ENCODE data around the gene LYSMD4. TPM values are rescaled to one million over a fixed set of nuclear protein-coding genes. Genes with fewer than 3 reads are reported as not detected.

LYSMD4 gene
- total RNA-seq, 3 donors from 2014 or later (not counting 1 experiment from before 2014, with no cell fraction given): 5.0 to 9.1 (median 7.2) TPM

DNA sequence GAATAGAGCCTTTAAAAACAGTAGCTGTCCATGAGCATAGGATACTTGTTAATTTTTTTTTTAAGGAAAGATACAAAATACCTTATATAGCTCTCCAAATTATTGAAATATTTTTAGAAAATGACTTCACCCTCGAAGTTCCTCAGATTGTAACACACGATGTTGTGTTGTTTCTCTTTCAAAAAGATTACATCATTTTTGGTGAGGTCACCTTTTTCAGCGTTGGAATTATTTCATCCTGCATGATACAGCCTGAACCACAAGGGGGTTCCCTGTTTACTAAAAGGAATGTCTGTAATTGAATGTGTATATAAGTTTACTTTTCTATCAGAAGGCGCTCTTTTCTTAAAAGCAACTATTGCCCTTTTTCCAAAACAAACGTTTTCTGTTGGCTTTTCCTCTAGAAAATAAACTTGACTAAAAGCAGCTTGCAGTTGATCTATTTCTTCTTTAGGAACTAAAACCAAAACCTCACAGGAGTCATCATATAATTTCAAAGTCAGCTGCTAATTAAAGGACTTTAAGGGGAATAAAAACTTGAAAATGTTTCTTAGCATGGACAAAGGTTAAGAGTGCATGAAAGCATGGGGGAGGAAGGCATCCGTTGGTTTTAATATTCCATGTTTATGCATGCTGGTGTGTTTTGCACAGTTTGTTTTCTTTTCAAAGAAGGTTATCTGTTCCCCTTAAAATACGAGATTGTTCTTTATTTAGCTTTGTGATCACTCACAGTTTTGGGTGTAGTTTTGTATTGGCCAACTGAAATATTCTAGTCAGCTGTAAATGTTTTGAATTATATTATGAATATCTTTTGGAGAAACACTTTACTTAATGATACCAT, 29.4 kb downstream of the LYSMD4 start:
- Mint-ChIP-seq H3K27me3 (ENCODE audit: low read depth in 2 of 2) (no peaks in the 10 kb centered on the region), H3K4me1 (peaks cover 5 to 6% of the 10 kb centered on the region in 2 donors), H3K4me3 (no peak overlapping the region), H3K36me3 (no peaks in the 10 kb centered on the region), H3K9me3 (no peaks in the 10 kb centered on the region), H3K27ac (no peak overlapping the region)
- no peaks in the 10 kb centered on the region for H3K27me3 ChIP-seq (ENCODE audit: control insufficient read depth, insufficient read depth, low read length)
- H3K36me3 ChIP-seq (ENCODE audit: control insufficient read depth, insufficient read depth, low read length): no peaks in the 10 kb centered on the region
- no peaks in the 10 kb centered on the region for H3K9me3 ChIP-seq (ENCODE audit: control insufficient read depth, insufficient read depth, low read length)
- H3K4me3 ChIP-seq (ENCODE audit: low read length): no peak overlapping the region
- no peaks in the 10 kb centered on the region for H3K4me1 ChIP-seq (ENCODE audit: control insufficient read depth, insufficient read depth, low read length)
- peak in 1 of 2 donors; percentile 67 for DNase-seq
- intact Hi-C loops (cut with micrococcal nuclease): loop anchor here (1.0 to 5.0 kb wide), 4 partner anchors 53 to 431 kb away; no protein-coding TSS in a partner anchor
- 61% methylated on average over 4 of the region's 7 CpGs for WGBS (ENCODE audit: insufficient coverage)
- peak in 2 of 3 donors; percentile 41 to 65 for ATAC-seq
- TF ChIP-seq, protein P1, sequence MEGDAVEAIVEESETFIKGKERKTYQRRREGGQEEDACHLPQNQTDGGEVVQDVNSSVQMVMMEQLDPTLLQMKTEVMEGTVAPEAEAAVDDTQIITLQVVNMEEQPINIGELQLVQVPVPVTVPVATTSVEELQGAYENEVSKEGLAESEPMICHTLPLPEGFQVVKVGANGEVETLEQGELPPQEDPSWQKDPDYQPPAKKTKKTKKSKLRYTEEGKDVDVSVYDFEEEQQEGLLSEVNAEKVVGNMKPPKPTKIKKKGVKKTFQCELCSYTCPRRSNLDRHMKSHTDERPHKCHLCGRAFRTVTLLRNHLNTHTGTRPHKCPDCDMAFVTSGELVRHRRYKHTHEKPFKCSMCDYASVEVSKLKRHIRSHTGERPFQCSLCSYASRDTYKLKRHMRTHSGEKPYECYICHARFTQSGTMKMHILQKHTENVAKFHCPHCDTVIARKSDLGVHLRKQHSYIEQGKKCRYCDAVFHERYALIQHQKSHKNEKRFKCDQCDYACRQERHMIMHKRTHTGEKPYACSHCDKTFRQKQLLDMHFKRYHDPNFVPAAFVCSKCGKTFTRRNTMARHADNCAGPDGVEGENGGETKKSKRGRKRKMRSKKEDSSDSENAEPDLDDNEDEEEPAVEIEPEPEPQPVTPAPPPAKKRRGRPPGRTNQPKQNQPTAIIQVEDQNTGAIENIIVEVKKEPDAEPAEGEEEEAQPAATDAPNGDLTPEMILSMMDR (IDR thresholded peaks at IDR 0.05): no peak
- peak overlapping the region; percentile 39 for H3K27ac ChIP-seq (ENCODE audit: low read length)

DNA sequence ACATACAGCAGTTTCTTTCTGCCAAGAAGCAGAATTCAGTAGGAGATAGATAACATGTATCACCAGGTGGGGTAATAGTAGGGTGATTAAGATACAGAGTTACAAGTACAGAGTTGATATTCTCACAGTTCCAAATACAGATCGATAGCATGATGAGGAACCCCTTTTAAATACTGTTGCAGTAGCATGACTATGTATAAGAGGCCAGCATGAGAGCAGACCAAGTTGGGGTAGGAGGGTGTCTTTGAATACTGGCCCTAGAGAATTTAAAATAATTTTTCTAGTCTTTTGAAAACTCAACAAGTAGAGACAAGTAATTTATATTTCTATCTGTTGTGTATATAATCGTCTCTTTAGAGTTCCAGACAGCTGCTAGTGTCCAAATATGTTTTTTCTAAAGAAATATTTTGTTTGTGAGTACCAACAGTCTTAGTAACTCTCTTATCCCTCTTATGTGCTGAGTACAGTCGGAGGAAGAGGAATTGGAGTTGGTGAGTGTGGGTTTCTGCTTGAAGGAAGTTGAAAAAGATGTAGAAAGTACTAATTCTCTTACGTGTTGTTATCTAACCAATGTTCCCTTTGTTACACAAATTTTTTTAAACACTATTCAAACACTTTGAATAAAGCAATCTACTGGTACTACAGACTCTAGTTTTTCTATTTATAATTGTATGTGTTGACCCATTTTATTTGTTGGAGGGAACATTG, 30.2 kb downstream of the LYSMD4 start:
- H3K36me3 Mint-ChIP-seq: no peaks in the 10 kb centered on the region
- no peak overlapping the region for H3K4me3 Mint-ChIP-seq
- no peak for ATAC-seq
- H3K4me1 Mint-ChIP-seq: peaks cover 5 to 6% of the 10 kb centered on the region in 2 donors
- no peaks in the 10 kb centered on the region for H3K9me3 ChIP-seq (ENCODE audit: control insufficient read depth, insufficient read depth, low read length)
- intact Hi-C loops (cut with micrococcal nuclease): loop anchor here (5.0 kb wide), 2 partner anchors 54 to 196 kb away; no protein-coding TSS in a partner anchor
- H3K9me3 Mint-ChIP-seq: no peaks in the 10 kb centered on the region
- H3K27me3 Mint-ChIP-seq (ENCODE audit: low read depth in 2 of 2): no peaks in the 10 kb centered on the region
- DNase-seq: peak in 1 of 2 donors; percentile 22
- no peaks in the 10 kb centered on the region for H3K36me3 ChIP-seq (ENCODE audit: control insufficient read depth, insufficient read depth, low read length)
- H3K27ac Mint-ChIP-seq: peak overlapping the region in 1 of 2 donors; percentile 26
- no peak overlapping the region for H3K4me3 ChIP-seq (ENCODE audit: low read length)
- H3K27me3 ChIP-seq (ENCODE audit: control insufficient read depth, insufficient read depth, low read length): no peaks in the 10 kb centered on the region
- 89% methylated on average over 1 of the region's 4 CpGs for whole genome bisulfite sequencing (ENCODE audit: insufficient coverage)
- no peaks in the 10 kb centered on the region for H3K4me1 ChIP-seq (ENCODE audit: control insufficient read depth, insufficient read depth, low read length)
- TF ChIP-seq, protein P1 (IDR thresholded peaks at IDR 0.05): no peak
- H3K27ac ChIP-seq (ENCODE audit: low read length): peak overlapping the region; percentile 42

DNA sequence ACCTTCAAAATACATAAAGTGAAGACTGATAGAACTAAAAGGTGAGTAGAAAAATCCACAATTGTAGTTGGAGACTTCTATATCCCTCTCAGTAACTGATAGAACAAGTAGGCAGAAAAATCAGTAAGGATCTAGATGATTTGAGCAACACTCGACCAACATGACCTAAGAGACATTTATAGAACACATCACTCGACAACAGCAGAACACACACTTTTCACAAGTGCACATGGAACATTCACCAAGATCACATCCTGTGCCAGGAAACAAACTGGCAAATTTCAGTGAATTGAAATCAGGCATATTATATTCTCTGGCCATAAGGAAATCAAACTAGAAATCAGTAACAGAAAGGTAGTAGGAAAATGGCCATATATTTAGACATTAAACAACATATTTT, 37.1 kb downstream of the LYSMD4 start:
- H3K4me1 Mint-ChIP-seq: no peaks in the 10 kb centered on the region
- H3K36me3 ChIP-seq (ENCODE audit: control insufficient read depth, insufficient read depth, low read length): peaks cover 37% of the 10 kb centered on the region
- H3K4me1 ChIP-seq (ENCODE audit: control insufficient read depth, insufficient read depth, low read length): no peaks in the 10 kb centered on the region
- WGBS (ENCODE audit: insufficient coverage): 82% methylated on average over 2 of the region's 2 CpGs
- H3K9me3 ChIP-seq (ENCODE audit: control insufficient read depth, insufficient read depth, low read length): no peaks in the 10 kb centered on the region
- intact Hi-C loops (cut with micrococcal nuclease): no loop called here
- H3K27ac Mint-ChIP-seq: no peak overlapping the region
- peaks cover 19% of the 10 kb centered on the region for H3K36me3 Mint-ChIP-seq
- DNase-seq: no peak
- no peak overlapping the region for H3K4me3 Mint-ChIP-seq
- H3K27ac ChIP-seq (ENCODE audit: low read length): no peak overlapping the region
- no peak overlapping the region for H3K4me3 ChIP-seq (ENCODE audit: low read length)
- TF ChIP-seq, protein P1 (IDR thresholded peaks at IDR 0.05): no peak
- no peaks in the 10 kb centered on the region for H3K27me3 Mint-ChIP-seq (ENCODE audit: low read depth in 2 of 2)
- H3K27me3 ChIP-seq (ENCODE audit: control insufficient read depth, insufficient read depth, low read length): no peaks in the 10 kb centered on the region
- no peaks in the 10 kb centered on the region for H3K9me3 Mint-ChIP-seq
- no peak for ATAC-seq
